HL-60 (cell line): Measurements from ENCODE around the gene NUDCD3.

ENCODE experiments used
- DNase-seq, 2 experiments: peaks; one replicate each; pipeline ENCODE4 v3.0.0-alpha.2; 2010 to 2020; ENCODE audit warnings: low read depth in 1 of 2, low spot score in 1 of 2
- H3K27ac ChIP-seq: fragments of 250-450 bp; sonication (Bioruptor Pico); replicated peaks from 2 replicates; pipeline ENCODE4 v1.5.1; 2020; ENCODE audit warnings: mild to moderate bottlenecking, moderate library complexity
- H3K27me3 ChIP-seq: fragments of 250-450 bp; sonication (Bioruptor Pico); 2 replicates; pipeline ENCODE4 v1.5.1; 2021; ENCODE audit warnings: mild to moderate bottlenecking, moderate library complexity; ENCODE audit not compliant: insufficient read depth, poor library complexity, severe bottlenecking
- H3K4me3 ChIP-seq: replicated peaks from 2 replicates; pipeline ENCODE4 v1.5.1; 2011; ENCODE audit warnings: mild to moderate bottlenecking, control low read depth, low read length; ENCODE audit not compliant: insufficient read depth
- GABPA ChIP-seq: IDR thresholded peaks from 2 replicates; pipeline ENCODE4 v1.6.1; 2012; ENCODE audit warnings: low read depth
- POLR2AphosphoS5 ChIP-seq: IDR thresholded peaks from 2 replicates; pipeline ENCODE4 v1.6.1; 2012; ENCODE audit warnings: low read depth
- SPI1 ChIP-seq: IDR thresholded peaks from 2 replicates; pipeline ENCODE4 v1.6.1; 2012; ENCODE audit warnings: low read depth, mild to moderate bottlenecking, borderline replicate concordance
- TF ChIP-seq, protein P1 (sequence below): IDR thresholded peaks from one replicate; pipeline ENCODE4 v1.5.1; 2011; ENCODE audit warnings: low read length, control low read depth, inconsistent platforms; ENCODE audit not compliant: insufficient read depth
- TF ChIP-seq, protein P2 (sequence below): IDR thresholded peaks from 2 replicates; pipeline ENCODE4 v1.6.1; 2012; ENCODE audit warnings: low read depth; ENCODE audit not compliant: insufficient replicate concordance

NUDCD3 gene

DNA sequence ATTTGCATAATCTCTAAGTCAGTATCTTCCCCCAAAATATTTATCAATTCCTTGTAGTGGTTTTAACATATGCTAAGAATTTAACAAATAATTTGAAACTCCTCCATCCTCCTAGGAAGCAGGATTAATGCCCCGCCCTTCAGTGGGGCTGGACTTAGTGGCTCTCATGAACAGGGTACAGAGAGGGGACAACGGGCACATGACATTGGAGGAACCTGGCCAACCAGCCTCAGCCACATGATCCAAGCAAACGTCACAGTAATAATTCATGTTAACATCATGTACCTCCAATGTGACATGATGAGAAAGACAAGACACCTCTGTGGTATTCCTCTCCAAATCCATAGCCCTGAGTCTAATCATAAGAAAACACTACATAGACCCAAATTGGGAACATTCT, 50.5 kb downstream of the NUDCD3 start:
- TF ChIP-seq SPI1: no peak
- TF ChIP-seq, protein P1, sequence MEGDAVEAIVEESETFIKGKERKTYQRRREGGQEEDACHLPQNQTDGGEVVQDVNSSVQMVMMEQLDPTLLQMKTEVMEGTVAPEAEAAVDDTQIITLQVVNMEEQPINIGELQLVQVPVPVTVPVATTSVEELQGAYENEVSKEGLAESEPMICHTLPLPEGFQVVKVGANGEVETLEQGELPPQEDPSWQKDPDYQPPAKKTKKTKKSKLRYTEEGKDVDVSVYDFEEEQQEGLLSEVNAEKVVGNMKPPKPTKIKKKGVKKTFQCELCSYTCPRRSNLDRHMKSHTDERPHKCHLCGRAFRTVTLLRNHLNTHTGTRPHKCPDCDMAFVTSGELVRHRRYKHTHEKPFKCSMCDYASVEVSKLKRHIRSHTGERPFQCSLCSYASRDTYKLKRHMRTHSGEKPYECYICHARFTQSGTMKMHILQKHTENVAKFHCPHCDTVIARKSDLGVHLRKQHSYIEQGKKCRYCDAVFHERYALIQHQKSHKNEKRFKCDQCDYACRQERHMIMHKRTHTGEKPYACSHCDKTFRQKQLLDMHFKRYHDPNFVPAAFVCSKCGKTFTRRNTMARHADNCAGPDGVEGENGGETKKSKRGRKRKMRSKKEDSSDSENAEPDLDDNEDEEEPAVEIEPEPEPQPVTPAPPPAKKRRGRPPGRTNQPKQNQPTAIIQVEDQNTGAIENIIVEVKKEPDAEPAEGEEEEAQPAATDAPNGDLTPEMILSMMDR: no peak
- no peak for TF ChIP-seq GABPA
- no peak for TF ChIP-seq POLR2AphosphoS5
- TF ChIP-seq, protein P2, sequence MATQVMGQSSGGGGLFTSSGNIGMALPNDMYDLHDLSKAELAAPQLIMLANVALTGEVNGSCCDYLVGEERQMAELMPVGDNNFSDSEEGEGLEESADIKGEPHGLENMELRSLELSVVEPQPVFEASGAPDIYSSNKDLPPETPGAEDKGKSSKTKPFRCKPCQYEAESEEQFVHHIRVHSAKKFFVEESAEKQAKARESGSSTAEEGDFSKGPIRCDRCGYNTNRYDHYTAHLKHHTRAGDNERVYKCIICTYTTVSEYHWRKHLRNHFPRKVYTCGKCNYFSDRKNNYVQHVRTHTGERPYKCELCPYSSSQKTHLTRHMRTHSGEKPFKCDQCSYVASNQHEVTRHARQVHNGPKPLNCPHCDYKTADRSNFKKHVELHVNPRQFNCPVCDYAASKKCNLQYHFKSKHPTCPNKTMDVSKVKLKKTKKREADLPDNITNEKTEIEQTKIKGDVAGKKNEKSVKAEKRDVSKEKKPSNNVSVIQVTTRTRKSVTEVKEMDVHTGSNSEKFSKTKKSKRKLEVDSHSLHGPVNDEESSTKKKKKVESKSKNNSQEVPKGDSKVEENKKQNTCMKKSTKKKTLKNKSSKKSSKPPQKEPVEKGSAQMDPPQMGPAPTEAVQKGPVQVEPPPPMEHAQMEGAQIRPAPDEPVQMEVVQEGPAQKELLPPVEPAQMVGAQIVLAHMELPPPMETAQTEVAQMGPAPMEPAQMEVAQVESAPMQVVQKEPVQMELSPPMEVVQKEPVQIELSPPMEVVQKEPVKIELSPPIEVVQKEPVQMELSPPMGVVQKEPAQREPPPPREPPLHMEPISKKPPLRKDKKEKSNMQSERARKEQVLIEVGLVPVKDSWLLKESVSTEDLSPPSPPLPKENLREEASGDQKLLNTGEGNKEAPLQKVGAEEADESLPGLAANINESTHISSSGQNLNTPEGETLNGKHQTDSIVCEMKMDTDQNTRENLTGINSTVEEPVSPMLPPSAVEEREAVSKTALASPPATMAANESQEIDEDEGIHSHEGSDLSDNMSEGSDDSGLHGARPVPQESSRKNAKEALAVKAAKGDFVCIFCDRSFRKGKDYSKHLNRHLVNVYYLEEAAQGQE: no peak
- Histone ChIP-seq H3K27ac (no peak overlapping the region), H3K27me3 (no peaks in the 10 kb centered on the region), H3K4me3 (no peak overlapping the region)
- no peak for DNase-seq

- no peak for TF ChIP-seq GABPA
- no peak for TF ChIP-seq POLR2AphosphoS5
- TF ChIP-seq SPI1: no peak
- TF ChIP-seq, protein P1: no peak
- TF ChIP-seq, protein P2: no peak
Observed at GRCh38 chr7:44438816-44439215, 51.6 kb downstream of the NUDCD3 start.

DNA sequence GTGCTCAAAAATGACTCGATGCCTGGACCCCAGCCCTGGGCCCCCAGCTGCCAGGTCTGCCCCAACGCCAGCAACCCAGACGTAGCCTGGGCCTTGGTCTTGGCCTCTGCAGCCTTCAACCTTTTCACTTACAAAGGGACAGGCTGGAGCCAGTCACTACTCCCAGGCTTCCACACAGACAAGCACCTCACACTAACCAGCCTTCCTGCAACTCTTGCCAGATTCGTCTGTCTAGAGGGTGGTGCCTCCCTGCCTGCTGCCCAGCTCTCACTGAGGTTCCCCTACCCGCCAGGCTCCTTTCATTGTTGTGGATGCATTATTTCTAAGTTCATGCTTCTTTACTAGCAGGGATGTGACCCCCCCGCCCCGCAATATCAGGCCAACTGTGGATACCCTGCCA, 56.3 kb downstream of the NUDCD3 start:
- no peak overlapping the region for H3K27ac ChIP-seq

More at GRCh38 chr7:44438816-44439215, 51.6 kb downstream of the NUDCD3 start:
- no peak overlapping the region for H3K4me3 ChIP-seq
- no peak overlapping the region for H3K27ac ChIP-seq
- H3K27me3 ChIP-seq: no peaks in the 10 kb centered on the region
- DNase-seq: no peak

More for the DNA sequence above, 56.3 kb downstream of the NUDCD3 start:
- TF ChIP-seq, protein P2: no peak
- TF ChIP-seq GABPA: no peak
- TF ChIP-seq, protein P1: no peak
- no peak for TF ChIP-seq POLR2AphosphoS5
- Histone ChIP-seq H3K27me3 (no peaks in the 10 kb centered on the region), H3K4me3 (no peak overlapping the region)
- DNase-seq: no peak
